Fibroblast of the aortic adventitia (primary cell): ENCODE data around the gene KRT33B. TPM values are rescaled to one million over a fixed set of nuclear protein-coding genes. Genes with fewer than 3 reads are reported as not detected.

Experiments
- DNase-seq: peaks from one replicate; pipeline ENCODE4 v3.0.0-alpha.2; 2010; ENCODE audit warnings: low read depth
- H3K4me3 ChIP-seq: 2 replicates; pipeline ENCODE4 v1.5.1; 2011; ENCODE audit warnings: low read depth, mild to moderate bottlenecking, control low read depth, low read length, moderate library complexity
- total RNA-seq: library from RNA; depleted of rRNA; stranded (reverse); fragments of >200 nt; gene quantifications from 2 replicates; pipeline ENCODE4 v1.2.3, GENCODE V29; 2012; ENCODE audit warnings: low replicate concordance
- TF ChIP-seq, protein P1 (sequence below): IDR thresholded peaks from 2 replicates; pipeline ENCODE4 v1.5.1; 2011; ENCODE audit warnings: mild to moderate bottlenecking, low read length, control low read depth, inconsistent platforms; ENCODE audit not compliant: insufficient read depth

KRT33B gene
- total RNA-seq, 1 donor: not detected

DNA sequence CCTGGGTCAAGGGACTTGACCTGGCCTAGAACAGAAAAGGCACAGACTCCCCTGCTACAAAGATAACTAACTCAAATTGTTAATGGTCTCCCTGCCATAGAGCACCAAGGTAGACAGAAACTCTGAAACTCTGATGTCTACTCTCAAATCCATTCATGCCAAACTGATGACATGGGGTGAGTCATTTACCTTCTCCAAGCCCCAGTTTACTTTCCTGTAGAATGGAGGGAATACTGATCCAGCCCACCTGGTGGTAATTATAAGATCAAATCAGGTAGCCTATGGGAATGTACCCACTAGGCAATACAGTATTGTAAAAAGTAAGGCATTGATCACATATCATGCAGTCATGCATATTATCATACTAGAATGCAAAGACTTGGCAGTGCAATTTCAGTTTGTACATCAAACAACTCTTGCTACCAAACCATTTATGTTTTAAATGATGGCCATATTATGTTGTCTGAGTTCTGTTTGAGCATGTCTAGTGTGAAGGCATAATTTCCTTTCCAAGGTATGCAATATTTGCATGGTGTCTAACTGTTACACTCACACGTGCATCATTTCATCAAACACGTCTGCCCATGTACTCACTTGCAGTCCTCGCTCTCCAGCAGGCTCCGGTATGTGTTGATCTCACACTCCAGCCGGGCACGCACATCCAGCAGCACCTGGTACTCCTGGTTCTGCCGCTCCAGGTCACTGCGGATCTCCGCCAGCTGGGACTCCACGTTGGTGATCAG lies 24.8 kb upstream of the KRT33B start:
- no peak overlapping the region for H3K4me3 ChIP-seq
- TF ChIP-seq, protein P1, sequence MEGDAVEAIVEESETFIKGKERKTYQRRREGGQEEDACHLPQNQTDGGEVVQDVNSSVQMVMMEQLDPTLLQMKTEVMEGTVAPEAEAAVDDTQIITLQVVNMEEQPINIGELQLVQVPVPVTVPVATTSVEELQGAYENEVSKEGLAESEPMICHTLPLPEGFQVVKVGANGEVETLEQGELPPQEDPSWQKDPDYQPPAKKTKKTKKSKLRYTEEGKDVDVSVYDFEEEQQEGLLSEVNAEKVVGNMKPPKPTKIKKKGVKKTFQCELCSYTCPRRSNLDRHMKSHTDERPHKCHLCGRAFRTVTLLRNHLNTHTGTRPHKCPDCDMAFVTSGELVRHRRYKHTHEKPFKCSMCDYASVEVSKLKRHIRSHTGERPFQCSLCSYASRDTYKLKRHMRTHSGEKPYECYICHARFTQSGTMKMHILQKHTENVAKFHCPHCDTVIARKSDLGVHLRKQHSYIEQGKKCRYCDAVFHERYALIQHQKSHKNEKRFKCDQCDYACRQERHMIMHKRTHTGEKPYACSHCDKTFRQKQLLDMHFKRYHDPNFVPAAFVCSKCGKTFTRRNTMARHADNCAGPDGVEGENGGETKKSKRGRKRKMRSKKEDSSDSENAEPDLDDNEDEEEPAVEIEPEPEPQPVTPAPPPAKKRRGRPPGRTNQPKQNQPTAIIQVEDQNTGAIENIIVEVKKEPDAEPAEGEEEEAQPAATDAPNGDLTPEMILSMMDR: no peak
- no peak for DNase-seq

DNA sequence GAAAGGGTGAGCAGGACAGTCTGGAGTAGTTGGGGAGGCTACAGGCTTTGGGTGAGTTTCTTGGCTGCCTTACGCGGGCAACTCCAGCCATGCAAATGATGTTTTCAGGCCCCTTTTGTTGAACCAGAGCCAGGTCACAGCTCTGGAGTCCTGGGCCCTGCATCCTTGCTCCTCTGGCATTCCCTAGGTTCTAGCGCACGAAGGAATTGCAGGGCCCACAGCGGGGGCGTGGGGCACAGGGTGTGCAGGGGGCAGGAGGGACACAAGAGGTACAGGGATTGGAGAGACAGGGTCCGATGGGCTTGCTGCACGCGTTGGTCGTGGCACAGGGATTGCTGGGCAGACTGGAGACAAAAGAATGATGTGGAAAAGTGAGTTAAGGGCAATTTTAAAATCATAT lies 24.2 kb upstream of the KRT33B start:
- TF ChIP-seq, protein P1: no peak
- DNase-seq: no peak
- no peak overlapping the region for H3K4me3 ChIP-seq

DNA sequence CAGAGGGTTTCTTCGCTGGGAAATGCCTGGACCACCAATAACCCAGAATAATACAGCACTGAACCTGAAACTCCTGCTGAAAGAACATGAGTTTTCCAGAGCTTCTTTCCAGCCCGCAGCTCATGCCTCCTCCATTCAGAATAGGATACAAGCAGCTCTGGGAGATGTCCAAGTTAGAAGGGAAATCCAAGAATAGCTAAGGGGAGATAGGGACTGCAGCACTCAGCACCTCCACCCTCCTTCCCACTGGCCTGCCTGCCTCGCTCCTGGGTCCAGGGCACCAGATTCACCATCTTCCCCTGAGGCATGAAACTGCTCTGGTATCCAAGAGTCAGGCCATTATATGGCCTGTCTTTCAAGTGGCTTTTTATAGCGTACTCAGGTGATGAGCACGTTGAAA lies 23.7 kb upstream of the KRT33B start:
- no peak overlapping the region for H3K4me3 ChIP-seq
- DNase-seq: peak; percentile 68

DNA sequence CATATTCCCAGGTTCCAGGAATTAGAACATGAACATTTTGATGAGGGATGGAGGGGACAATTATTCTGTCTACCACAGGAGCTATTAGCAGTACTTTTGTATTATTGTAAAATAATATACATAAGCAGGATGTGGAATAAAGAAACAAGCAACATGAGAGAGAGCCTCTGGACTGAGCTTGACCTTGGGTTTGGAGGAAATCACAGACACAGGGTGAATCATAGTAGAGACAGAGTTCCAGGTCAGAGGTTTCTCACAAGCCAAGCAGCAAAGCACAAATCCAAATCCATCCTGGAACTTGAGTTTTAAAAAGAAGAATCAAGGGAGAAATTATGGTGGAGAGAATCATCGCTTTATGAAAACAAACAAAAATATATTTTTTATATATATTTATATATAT lies 22.7 kb upstream of the KRT33B start:
- TF ChIP-seq, protein P1: no peak
- DNase-seq: peak; percentile 33
- no peak overlapping the region for H3K4me3 ChIP-seq

More for the DNA sequence above, 23.7 kb upstream of the KRT33B start:
- TF ChIP-seq, protein P1: no peak

DNA sequence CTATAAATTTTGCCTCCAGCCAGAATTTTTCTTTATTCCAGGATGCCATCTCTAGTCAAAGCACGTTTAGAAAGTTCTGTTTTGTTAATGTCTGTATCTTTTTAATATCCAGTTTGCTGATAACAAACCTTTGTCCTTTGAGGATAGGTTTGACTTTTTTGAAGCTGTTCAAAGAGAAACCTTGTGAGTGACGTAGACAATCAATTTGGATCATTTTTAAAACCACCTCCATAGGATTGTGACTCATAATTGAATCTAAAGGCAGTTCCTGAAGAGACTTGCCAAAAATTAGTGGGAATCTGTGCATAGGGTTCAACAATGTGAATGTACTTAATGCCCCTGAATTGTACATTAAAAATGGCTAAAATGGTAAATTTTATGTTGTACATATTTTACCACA lies 21.9 kb upstream of the KRT33B start:
- no peak for DNase-seq
- TF ChIP-seq, protein P1: no peak
- no peak overlapping the region for H3K4me3 ChIP-seq

DNA sequence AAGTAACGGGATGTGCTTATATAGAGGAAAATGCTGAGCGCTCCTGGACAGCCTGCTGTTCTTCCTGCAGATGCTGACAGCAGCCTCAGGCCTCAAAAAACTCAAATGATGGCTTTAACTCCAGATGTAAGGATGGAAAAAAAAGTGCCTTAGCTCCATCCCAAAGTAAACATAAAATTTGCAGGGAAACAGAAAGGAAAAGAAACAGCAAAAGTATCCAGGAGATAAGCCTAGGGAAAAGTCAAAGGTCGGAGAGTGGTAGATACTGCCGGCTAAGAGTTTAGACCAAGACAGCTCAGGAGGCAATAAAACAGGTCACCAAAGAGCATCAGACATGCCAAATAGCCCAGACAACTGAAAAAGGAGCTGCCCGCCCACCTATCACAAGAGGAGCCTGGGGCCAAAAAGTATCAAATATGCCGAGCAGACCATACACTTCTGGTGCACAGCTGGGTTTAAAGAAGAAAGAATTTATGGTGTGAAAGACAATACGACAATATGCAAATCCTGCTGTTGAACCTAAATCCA lies 20.9 kb upstream of the KRT33B start:
- DNase-seq: no peak

More for the DNA sequence above, 20.9 kb upstream of the KRT33B start:
- H3K4me3 ChIP-seq: no peak overlapping the region
- TF ChIP-seq, protein P1: no peak
